ENCODE data around the gene NFIB. TPM values are rescaled to one million over a fixed set of nuclear protein-coding genes. Genes with fewer than 3 reads are reported as not detected.

NFIB gene
- total RNA-seq, 1 donor from 2014 or later: 11.6 TPM

- no peak for TF ChIP-seq CTCF (IDR thresholded peaks at IDR 0.05; ENCODE audit: insufficient read depth, low read length, severe bottlenecking)
- FAIRE-seq: no peak
- Histone ChIP-seq H3K36me3 (ENCODE audit: control insufficient read depth, insufficient read depth, low read length) (no peaks in the 10 kb centered on the region), H3K27me3 (ENCODE audit: control insufficient read depth, insufficient read depth, low read length) (no peaks in the 10 kb centered on the region), H3K4me3 (ENCODE audit: low read depth, low read length) (no peak overlapping the region)
- no peak for DNase-seq (ENCODE audit: low read depth)
These were observed 2.8 kb upstream of the NFIB start for GRCh38 chr9:14316602-14317300.

- peak overlapping the region; percentile 83 for H3K4me3 ChIP-seq (ENCODE audit: low read depth, low read length)
- peak; percentile 20 for DNase-seq (ENCODE audit: low read depth)
- no peaks in the 10 kb centered on the region for H3K27me3 ChIP-seq (ENCODE audit: control insufficient read depth, insufficient read depth, low read length)
- FAIRE-seq: no peak
- TF ChIP-seq CTCF (IDR thresholded peaks at IDR 0.05; ENCODE audit: insufficient read depth, low read length, severe bottlenecking): no peak
- H3K36me3 ChIP-seq (ENCODE audit: control insufficient read depth, insufficient read depth, low read length): no peaks in the 10 kb centered on the region
These were observed 2.1 kb upstream of the NFIB start for GRCh38 chr9:14315875-14316601.

- TF ChIP-seq CTCF (IDR thresholded peaks at IDR 0.05; ENCODE audit: insufficient read depth, low read length, severe bottlenecking): no peak
- FAIRE-seq (no peak), DNase-seq (ENCODE audit: low read depth) (peak; percentile 62)
- Histone ChIP-seq H3K36me3 (ENCODE audit: control insufficient read depth, insufficient read depth, low read length) (no peaks in the 10 kb centered on the region), H3K27me3 (ENCODE audit: control insufficient read depth, insufficient read depth, low read length) (no peaks in the 10 kb centered on the region), H3K4me3 (ENCODE audit: low read depth, low read length) (peak overlapping the region; percentile 83)
These were observed 1.3 kb upstream of the NFIB start for GRCh38 chr9:14314929-14315874.

GRCh38 chr9:14314424-14314928, 535 bp upstream of the NFIB start:
- FAIRE-seq (no peak), DNase-seq (ENCODE audit: low read depth) (peak; percentile 89)
- Histone ChIP-seq H3K27me3 (ENCODE audit: control insufficient read depth, insufficient read depth, low read length) (no peaks in the 10 kb centered on the region), H3K36me3 (ENCODE audit: control insufficient read depth, insufficient read depth, low read length) (no peaks in the 10 kb centered on the region), H3K4me3 (ENCODE audit: low read depth, low read length) (peak overlapping the region; percentile 83)
- no peak for TF ChIP-seq CTCF (IDR thresholded peaks at IDR 0.05; ENCODE audit: insufficient read depth, low read length, severe bottlenecking)

- TF ChIP-seq CTCF (IDR thresholded peaks at IDR 0.05; ENCODE audit: insufficient read depth, low read length, severe bottlenecking): no peak
- FAIRE-seq (no peak), DNase-seq (ENCODE audit: low read depth) (peak; percentile 14)
- Histone ChIP-seq H3K27me3 (ENCODE audit: control insufficient read depth, insufficient read depth, low read length) (no peaks in the 10 kb centered on the region), H3K36me3 (ENCODE audit: control insufficient read depth, insufficient read depth, low read length) (no peaks in the 10 kb centered on the region), H3K4me3 (ENCODE audit: low read depth, low read length) (peak overlapping the region; percentile 83)
These were observed 482 bp downstream of the NFIB start for GRCh38 chr9:14313378-14313940.

Measured in bronchial epithelial cell (primary cell).